Colonic mucosa (tissue), 4 donors: ENCODE results near the gene THAP7. TPM values are rescaled to one million over a fixed set of nuclear protein-coding genes. Genes with fewer than 3 reads are reported as not detected.
"Not testable (repeated sequence)": the region's sequence is repeated elsewhere in the genome, so short reads cannot be mapped to it uniquely, and the experiment has no call there.

ENCODE experiments used
- DNase-seq: peaks from one replicate; pipeline ENCODE4 v3.0.0-alpha.2; 2020
- H3K27ac ChIP-seq: fragments of 200-600 bp; one replicate; pipeline ENCODE4 v1.8.0; 2021
- H3K27me3 ChIP-seq: fragments of 200-600 bp; one replicate; pipeline ENCODE4 v1.8.0; 2021
- H3K36me3 ChIP-seq: fragments of 200-600 bp; one replicate; pipeline ENCODE4 v1.8.0; 2021
- H3K4me1 ChIP-seq: fragments of 200-600 bp; one replicate; pipeline ENCODE4 v1.8.0; 2021; ENCODE audit warnings: mild to moderate bottlenecking
- H3K4me3 ChIP-seq: fragments of 200-600 bp; one replicate; pipeline ENCODE4 v1.8.0; 2021
- H3K9ac ChIP-seq, 2 donors: one replicate each; pipeline ENCODE4 v1.7.0; 2013; ENCODE audit warnings: control low read depth in 2 of 2, low read depth in 2 of 2, low read length in 2 of 2
- H3K9me3 ChIP-seq: fragments of 200-600 bp; one replicate; pipeline ENCODE4 v1.8.0; 2021
- intact Hi-C: fragments of 100-400 bp; cut with DNase I; formaldehyde crosslinking; loops from one replicate; pipeline ENCODE4 v1.14.1; 2022
- total RNA-seq, 2 donors: library from RNA; stranded (reverse); fragmentation: NEBNext Ultra II Directional in 1 of 2; extraction: Animal tissue kit (Norgen Biotek cat#: 25700) in 1 of 2; gene quantifications; one replicate each; pipeline ENCODE4 v1.2.1, GENCODE V29; 2021
- TF ChIP-seq, protein P1 (sequence below): fragments of 200-600 bp; IDR thresholded peaks from one replicate; pipeline ENCODE4 v1.8.0; 2022; ENCODE audit warnings: antibody characterized with exemption, mild to moderate bottlenecking
- donor health status: healthy.
- donor health status: DM: no; HTN: no; CAD: no.
- donor health status: DM: no; HTN: no; CAD: no.

The THAP7 gene
- total RNA-seq, 2 donors from 2014 or later, result 12.9 to 23.3 TPM

DNA sequence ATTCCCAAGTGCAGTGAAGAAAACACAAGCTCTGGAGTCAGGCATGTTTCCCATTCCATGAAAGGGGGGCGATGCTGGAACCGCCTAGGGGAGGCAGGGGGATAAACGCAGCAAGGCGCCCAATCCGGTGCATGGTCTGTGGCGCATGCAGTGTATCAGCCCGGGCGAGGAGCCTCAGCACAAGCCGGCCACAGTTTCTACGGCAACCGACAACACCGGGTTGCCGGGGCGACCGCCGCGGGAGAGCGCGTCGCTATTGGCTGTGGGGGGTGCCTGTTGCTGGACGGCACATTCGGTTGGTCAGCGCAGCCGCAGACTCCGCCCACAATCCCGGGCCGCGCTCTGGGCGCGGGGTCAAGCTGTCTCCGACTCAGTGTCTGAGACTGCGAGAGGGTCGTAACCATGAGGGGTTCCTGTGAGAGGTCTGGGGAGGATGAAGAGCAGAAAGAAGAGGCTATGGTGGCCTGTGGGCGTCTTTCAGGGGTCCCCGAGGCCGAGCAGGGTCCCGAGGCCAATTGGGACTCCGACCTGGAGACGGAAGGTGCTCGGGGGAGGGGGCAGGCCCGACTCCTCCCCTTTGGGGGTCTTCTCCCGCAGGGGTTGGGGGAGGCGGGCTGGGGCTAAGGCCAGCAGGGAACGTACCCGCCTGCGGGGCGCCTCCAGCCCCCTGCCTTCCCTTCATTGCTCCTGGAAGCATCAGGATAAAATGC is 43.8 kb upstream of the THAP7 start, which contains the start of gene LRRC74B:
Gene LRRC74B, plus strand, starts transcription at position 362 of the 710 bp plus-strand sequence. Its CDS starts 41 bp downstream, at position 403.
- TF ChIP-seq, protein P1, sequence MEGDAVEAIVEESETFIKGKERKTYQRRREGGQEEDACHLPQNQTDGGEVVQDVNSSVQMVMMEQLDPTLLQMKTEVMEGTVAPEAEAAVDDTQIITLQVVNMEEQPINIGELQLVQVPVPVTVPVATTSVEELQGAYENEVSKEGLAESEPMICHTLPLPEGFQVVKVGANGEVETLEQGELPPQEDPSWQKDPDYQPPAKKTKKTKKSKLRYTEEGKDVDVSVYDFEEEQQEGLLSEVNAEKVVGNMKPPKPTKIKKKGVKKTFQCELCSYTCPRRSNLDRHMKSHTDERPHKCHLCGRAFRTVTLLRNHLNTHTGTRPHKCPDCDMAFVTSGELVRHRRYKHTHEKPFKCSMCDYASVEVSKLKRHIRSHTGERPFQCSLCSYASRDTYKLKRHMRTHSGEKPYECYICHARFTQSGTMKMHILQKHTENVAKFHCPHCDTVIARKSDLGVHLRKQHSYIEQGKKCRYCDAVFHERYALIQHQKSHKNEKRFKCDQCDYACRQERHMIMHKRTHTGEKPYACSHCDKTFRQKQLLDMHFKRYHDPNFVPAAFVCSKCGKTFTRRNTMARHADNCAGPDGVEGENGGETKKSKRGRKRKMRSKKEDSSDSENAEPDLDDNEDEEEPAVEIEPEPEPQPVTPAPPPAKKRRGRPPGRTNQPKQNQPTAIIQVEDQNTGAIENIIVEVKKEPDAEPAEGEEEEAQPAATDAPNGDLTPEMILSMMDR, result no peak
- Histone ChIP-seq H3K27ac (no peak within 1 kb of the TSS), H3K9ac (no peak within 1 kb of the TSS), H3K4me3 (peak within 1 kb of the TSS; percentile 26), H3K27me3 (no peaks in the 10 kb centered on the region), H3K4me1 (peaks cover 10% of the 10 kb centered on the region), H3K9me3 (no peaks in the 10 kb centered on the region), H3K36me3 (no peaks in the 10 kb centered on the region)
- intact Hi-C loops, result no loop called here
- peak; percentile 88 for DNase-seq

DNA sequence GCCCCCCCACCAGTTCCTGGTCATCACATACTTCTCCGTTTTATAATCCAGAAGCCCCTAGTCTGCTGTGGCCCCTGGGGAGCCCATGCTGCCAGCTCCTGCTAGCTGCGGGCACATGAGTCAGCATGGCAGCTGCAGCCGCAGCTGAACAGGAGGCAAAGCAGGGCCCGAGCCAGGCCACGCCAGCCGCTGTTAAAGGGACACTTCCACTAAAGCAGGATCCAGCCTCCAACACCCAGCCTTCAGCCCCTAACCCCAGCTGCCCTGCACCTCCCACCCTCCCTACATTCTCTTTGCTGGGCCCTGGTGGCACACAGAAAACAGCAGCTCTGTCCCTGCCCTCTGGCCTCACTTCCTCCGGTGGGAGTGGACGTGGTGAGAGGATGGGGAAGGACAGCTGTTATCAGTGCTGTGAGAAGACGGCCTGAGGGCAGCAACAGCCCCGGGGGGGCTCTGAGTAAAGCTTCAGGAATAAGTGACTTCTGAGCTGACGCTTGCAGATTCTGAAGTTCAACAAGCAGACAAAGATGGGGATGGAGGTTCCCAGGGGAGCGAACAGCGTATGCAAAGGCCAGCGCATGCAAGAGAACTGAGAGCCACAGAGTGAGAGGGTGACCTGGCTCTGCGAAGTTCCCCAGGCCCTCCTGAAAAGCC is 43.1 kb upstream of the THAP7 start:
- no peaks in the 10 kb centered on the region for H3K36me3 ChIP-seq
- H3K9ac ChIP-seq, result no peak overlapping the region
- no peaks in the 10 kb centered on the region for H3K27me3 ChIP-seq
- no peak overlapping the region for H3K27ac ChIP-seq
- H3K4me1 ChIP-seq, result peaks cover 10% of the 10 kb centered on the region
- intact Hi-C loops, result no loop called here
- TF ChIP-seq, protein P1, result no peak
- peak overlapping the region; percentile 26 for H3K4me3 ChIP-seq
- no peak for DNase-seq
- no peaks in the 10 kb centered on the region for H3K9me3 ChIP-seq

DNA sequence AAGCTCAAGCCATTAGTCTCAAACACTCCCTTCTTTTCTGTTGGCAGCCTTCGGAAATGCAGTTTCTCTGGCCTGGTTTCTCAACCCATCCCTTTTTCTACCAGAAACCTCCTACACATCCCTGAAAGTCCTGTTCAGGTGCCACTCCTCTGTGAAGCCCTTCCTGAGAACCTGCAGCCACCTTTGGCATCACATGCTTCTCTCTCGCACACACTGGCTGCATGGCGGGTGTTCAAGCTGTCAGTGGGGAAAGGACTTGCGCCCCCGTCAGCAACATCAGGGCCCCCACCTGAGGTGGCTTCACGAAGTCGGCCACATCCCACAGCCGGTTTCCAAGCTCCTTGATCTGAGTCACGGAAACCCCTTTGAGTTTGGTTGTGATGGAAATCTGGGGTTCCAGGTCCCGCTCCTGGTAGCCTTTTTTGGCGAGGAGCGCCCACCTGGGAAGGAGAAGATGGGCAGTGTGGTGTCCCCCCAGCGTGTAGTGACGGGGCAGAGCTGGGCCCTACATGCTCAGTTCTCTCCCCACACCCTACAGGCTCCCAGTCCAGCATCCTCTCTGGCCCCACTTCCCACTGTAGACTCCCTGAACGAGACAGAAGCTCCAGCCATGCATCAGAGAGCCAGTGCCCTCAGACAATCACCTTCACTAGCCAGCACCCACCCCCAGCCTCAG is 42.1 kb upstream of the THAP7 start:
- TF ChIP-seq, protein P1, result no peak
- Histone ChIP-seq H3K9me3 (no peaks in the 10 kb centered on the region), H3K4me1 (peaks cover 10% of the 10 kb centered on the region), H3K9ac (no peak overlapping the region), H3K27ac (no peak overlapping the region), H3K4me3 (no peak overlapping the region), H3K36me3 (no peaks in the 10 kb centered on the region), H3K27me3 (no peaks in the 10 kb centered on the region)
- intact Hi-C loops, result no loop called here
- no peak for DNase-seq

DNA sequence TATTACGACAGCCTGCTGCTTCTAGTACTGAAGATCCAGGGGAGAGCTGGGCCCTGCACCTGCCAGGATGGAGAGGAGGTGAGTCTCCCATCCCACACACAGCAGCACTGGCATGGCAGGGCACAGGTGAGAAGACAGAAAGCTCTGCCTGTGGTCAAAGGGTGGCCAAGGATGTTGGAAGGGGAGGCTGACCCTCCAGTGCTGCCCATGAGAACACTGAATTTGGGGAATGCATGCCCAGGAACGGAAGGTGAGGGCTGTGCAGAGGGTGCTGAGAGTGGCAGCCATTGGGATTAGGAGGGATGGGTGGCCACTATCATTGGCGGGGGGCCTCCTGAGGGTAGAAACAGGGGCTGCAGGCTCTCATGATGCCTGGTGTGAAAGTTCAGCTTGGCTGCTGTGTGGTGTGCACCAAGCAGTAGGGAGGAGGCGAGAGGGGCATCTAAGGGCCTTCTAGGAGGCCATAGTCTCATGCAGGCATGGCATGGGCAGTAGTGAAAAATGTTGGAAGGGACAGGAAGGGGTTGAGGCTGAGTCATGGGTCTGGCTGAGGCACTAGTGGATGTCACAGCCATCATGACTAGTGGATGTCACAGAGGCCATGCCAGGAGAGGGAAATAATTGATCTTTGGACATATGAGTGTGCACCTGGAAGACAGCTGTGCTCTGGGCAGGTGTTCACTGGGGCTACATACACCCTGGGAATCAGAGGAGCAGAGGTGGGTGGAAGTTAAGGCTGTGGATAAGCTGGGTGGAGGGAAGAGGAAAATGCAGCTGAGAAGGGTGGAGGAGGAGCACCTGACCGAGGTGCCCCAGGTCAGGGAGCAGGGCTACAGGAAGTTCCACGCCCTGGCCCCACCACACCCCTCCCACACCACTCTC is 41.3 kb upstream of the THAP7 start:
- H3K27me3 ChIP-seq, result no peaks in the 10 kb centered on the region
- peaks cover 10% of the 10 kb centered on the region for H3K4me1 ChIP-seq
- H3K27ac ChIP-seq, result no peak overlapping the region
- H3K9me3 ChIP-seq, result no peaks in the 10 kb centered on the region
- intact Hi-C loops, result no loop called here
- DNase-seq, result peak; percentile 50
- TF ChIP-seq, protein P1, result no peak
- H3K9ac ChIP-seq, result no peak overlapping the region
- no peaks in the 10 kb centered on the region for H3K36me3 ChIP-seq
- H3K4me3 ChIP-seq, result no peak overlapping the region

DNA sequence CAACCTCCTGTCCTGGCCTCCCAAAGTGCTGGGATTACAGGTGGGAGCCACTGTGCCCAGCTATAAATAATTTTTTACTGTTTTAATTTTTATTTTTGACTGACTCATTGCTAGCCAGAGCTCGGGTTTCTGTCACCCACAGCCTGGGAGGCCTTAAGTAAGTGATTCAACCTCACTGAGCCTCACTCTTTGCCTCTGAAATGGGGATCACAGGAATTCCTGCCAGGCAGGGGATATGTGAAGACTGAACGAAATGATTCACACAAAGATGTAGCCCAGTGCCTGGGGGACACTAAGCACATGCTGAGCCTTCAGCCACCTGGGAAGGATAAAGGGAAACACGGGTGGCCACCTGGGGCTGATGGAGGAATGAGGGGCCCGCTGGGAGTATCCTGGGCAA is 40.0 kb upstream of the THAP7 start:
- DNase-seq, result no peak
- H3K27me3 ChIP-seq, result no peaks in the 10 kb centered on the region
- H3K36me3 ChIP-seq, result no peaks in the 10 kb centered on the region
- intact Hi-C loops, result no loop called here
- no peak overlapping the region for H3K4me3 ChIP-seq
- H3K4me1 ChIP-seq, result peaks cover 10% of the 10 kb centered on the region
- H3K9me3 ChIP-seq, result no peaks in the 10 kb centered on the region
- TF ChIP-seq, protein P1, result no peak
- no peak overlapping the region for H3K27ac ChIP-seq
- no peak overlapping the region for H3K9ac ChIP-seq

DNA sequence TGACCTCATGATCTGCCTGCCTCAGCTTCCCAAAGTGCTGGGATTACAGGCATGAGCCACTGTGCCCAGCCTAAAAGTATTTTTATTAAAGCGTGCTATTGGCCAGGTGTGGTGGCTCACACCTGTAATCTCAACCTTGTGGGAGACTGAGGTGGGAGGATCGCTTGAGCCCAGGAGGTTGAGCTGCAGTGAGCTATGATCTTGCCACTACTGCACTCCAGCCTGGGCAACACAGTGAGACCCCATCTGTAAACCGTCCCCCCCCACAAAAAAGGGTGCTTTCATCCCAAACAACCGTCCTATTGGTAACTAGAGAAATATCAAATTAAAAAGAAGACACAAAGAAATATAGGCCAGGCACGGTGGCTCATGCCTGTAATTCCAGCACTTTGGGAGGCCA is 37.2 kb upstream of the THAP7 start:
- DNase-seq, H3K9ac ChIP-seq, intact Hi-C loops, H3K9me3 ChIP-seq, H3K4me1 ChIP-seq, H3K4me3 ChIP-seq, H3K27ac ChIP-seq, H3K36me3 ChIP-seq, H3K27me3 ChIP-seq: not testable (repeated sequence)
